Measurements from ENCODE around the gene RARA.

The RARA gene

DNA sequence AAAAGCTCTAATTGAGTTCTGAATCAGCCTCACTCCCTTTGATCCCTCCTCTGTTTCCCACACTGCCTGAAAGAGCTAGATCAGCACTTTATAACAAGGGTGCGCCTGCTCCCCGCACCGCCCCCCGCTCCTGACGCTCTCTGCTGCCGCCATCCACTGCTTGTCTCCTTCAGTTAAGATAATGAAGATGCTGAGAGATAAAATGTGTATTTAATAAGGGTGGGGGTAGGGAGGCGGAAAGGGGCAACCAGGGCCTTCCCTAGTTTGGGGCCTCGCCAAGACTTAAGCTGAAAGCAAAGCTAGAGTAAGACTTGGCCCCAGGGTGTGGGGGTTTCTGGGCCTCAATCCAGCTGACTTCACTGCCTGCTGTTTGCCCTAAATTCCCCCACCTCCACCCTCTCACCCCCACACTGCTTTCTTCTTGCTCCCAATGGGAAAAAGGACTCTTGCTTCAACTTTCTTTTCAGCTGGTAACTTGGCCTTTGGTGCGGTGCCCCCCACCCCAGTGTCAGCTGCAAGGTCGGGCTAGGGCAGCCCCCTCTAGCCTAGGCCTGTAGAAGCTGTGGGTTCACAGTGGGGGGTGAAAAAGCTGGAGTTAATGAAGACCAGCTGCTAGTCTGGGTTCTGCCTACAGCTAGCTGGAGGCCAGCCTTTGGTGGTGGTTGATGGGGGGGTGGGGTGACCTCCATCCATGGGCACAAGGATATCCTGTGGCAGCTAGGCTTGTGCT, 1.8 kb upstream of the RARA start (continued):
- TF ChIP-seq, protein P1, sequence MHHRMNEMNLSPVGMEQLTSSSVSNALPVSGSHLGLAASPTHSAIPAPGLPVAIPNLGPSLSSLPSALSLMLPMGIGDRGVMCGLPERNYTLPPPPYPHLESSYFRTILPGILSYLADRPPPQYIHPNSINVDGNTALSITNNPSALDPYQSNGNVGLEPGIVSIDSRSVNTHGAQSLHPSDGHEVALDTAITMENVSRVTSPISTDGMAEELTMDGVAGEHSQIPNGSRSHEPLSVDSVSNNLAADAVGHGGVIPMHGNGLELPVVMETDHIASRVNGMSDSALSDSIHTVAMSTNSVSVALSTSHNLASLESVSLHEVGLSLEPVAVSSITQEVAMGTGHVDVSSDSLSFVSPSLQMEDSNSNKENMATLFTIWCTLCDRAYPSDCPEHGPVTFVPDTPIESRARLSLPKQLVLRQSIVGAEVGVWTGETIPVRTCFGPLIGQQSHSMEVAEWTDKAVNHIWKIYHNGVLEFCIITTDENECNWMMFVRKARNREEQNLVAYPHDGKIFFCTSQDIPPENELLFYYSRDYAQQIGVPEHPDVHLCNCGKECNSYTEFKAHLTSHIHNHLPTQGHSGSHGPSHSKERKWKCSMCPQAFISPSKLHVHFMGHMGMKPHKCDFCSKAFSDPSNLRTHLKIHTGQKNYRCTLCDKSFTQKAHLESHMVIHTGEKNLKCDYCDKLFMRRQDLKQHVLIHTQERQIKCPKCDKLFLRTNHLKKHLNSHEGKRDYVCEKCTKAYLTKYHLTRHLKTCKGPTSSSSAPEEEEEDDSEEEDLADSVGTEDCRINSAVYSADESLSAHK (tag by site-specific recombination; IDR thresholded peaks at IDR 0.05) = peak; percentile 56
- no peak for TF ChIP-seq ZNF623 (tag by site-specific recombination; IDR thresholded peaks at IDR 0.05)
- TF ChIP-seq SP2 (tag by site-specific recombination; IDR thresholded peaks at IDR 0.05) = peak; percentile 6; the same call in 1 of the 2 replicates
- TF ChIP-seq, protein P2, sequence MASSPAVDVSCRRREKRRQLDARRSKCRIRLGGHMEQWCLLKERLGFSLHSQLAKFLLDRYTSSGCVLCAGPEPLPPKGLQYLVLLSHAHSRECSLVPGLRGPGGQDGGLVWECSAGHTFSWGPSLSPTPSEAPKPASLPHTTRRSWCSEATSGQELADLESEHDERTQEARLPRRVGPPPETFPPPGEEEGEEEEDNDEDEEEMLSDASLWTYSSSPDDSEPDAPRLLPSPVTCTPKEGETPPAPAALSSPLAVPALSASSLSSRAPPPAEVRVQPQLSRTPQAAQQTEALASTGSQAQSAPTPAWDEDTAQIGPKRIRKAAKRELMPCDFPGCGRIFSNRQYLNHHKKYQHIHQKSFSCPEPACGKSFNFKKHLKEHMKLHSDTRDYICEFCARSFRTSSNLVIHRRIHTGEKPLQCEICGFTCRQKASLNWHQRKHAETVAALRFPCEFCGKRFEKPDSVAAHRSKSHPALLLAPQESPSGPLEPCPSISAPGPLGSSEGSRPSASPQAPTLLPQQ (tag by site-specific recombination; IDR thresholded peaks at IDR 0.05) = peak; percentile 63; the same call in 1 of the 2 replicates
- TF ChIP-seq ZNF777 (tag by site-specific recombination; IDR thresholded peaks at IDR 0.05; ENCODE audit: borderline replicate concordance) = no peak
- TF ChIP-seq, protein P3, sequence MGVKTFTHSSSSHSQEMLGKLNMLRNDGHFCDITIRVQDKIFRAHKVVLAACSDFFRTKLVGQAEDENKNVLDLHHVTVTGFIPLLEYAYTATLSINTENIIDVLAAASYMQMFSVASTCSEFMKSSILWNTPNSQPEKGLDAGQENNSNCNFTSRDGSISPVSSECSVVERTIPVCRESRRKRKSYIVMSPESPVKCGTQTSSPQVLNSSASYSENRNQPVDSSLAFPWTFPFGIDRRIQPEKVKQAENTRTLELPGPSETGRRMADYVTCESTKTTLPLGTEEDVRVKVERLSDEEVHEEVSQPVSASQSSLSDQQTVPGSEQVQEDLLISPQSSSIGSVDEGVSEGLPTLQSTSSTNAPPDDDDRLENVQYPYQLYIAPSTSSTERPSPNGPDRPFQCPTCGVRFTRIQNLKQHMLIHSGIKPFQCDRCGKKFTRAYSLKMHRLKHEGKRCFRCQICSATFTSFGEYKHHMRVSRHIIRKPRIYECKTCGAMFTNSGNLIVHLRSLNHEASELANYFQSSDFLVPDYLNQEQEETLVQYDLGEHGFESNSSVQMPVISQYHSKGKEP (tag by site-specific recombination; IDR thresholded peaks at IDR 0.05) = 0 out of 2 replicates have a peak, but pooled peaks have one; percentile 7
- 0 out of 2 replicates have a peak, but pooled peaks have one; percentile 10 for TF ChIP-seq ZNF600 (tag by site-specific recombination; IDR thresholded peaks at IDR 0.05)
- no peak for TF ChIP-seq ZNF560 (tag by site-specific recombination; IDR thresholded peaks at IDR 0.05; ENCODE audit: borderline replicate concordance)
- peak; percentile 94 for TF ChIP-seq EGR2 (tag by site-specific recombination; IDR thresholded peaks at IDR 0.05; ENCODE audit: low read depth)
- peak; percentile 54; the same call in 1 of the 2 replicates for TF ChIP-seq FEZF1 (tag by site-specific recombination; IDR thresholded peaks at IDR 0.05)

DNA sequence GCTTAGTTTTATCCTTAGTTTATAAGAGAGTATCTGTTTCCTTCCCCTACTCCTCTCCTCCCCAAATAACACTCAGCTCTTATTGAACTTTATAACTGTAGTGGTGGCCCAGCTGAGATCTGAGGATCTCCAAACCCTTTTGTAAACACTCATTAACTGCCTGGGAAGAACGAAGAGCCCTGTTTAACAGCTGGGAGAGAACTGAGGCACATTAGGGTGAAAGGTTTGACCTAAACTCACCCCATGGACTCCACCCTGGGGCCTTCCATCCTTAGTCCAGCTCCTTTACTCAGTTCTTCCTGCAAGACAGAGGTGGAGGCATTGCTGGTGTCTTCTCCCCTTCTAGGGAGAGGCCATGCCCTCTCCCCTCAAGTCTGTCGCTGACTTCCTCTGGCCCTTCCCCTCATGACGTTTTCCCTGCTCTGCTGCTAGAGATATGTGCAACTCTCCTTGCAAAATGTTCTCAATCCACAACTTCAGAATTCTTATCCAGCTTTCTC, 1.2 kb upstream of the RARA start:
- no peaks in the 10 kb centered on the region for H3K9me3 ChIP-seq (ENCODE audit: control insufficient read depth, insufficient read depth, low read depth, low read length)
- peaks cover 6 to 21% of the 10 kb centered on the region in 2 experiments for H3K36me3 ChIP-seq (ENCODE audit: control insufficient read depth in 2 of 2, insufficient read depth in 1 of 2, low read length in 2 of 2)
- no peak overlapping the region for H3K4me3 ChIP-seq (ENCODE audit: low read depth, low read length)
- peak overlapping the region; percentile 70 for H3K27ac ChIP-seq (ENCODE audit: extremely low read depth, low read depth, low read length)
- CTCF ChIA-PET = interaction anchor here (0.6 to 16.6 kb wide), 10 partner anchors 10 to 273 kb away, joined by 3 to 453 read pairs (median 6); partner anchors contain the start of genes GJD3 and WIPF2
- POLR2A ChIA-PET = interaction anchor here (0.9 to 3.3 kb wide), 10 partner anchors 9 to 195 kb away, joined by 3 to 43 read pairs (median 8); partner anchors contain the start of genes CDC6 and TOP2A
- peak; percentile 67 for TF ChIP-seq GLIS1 (tag by site-specific recombination; IDR thresholded peaks at IDR 0.05)
- no peak for TF ChIP-seq ZNF335 (tag by site-specific recombination; conservative IDR thresholded peaks at IDR 0.05)
- TF ChIP-seq ZSCAN16 (tag by site-specific recombination; IDR thresholded peaks at IDR 0.05) = peak; percentile 99
- TF ChIP-seq, protein P4, sequence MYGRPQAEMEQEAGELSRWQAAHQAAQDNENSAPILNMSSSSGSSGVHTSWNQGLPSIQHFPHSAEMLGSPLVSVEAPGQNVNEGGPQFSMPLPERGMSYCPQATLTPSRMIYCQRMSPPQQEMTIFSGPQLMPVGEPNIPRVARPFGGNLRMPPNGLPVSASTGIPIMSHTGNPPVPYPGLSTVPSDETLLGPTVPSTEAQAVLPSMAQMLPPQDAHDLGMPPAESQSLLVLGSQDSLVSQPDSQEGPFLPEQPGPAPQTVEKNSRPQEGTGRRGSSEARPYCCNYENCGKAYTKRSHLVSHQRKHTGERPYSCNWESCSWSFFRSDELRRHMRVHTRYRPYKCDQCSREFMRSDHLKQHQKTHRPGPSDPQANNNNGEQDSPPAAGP (tag by site-specific recombination; IDR thresholded peaks at IDR 0.05) = peak; percentile 26; the same call in 1 of the 2 replicates
- TF ChIP-seq ZNF555 (tag by site-specific recombination; conservative IDR thresholded peaks at IDR 0.05) = no peak
- no peak for TF ChIP-seq MEIS1 (CRISPR knock-in tag; IDR thresholded peaks at IDR 0.05; ENCODE audit: borderline replicate concordance)
- TF ChIP-seq SP7 (tag by site-specific recombination; IDR thresholded peaks at IDR 0.05) = peak; percentile 18; the same call in 1 of the 2 replicates
- peak; percentile 33 for TF ChIP-seq OSR2 (tag by site-specific recombination; IDR thresholded peaks at IDR 0.05)
- TF ChIP-seq, protein P3 (tag by site-specific recombination; IDR thresholded peaks at IDR 0.05) = no peak
- no peak for TF ChIP-seq ZNF596 (tag by site-specific recombination; IDR thresholded peaks at IDR 0.05)
- TF ChIP-seq WT1 (tag by site-specific recombination; IDR thresholded peaks at IDR 0.05) = peak; percentile 85
- TF ChIP-seq OVOL3 (tag by site-specific recombination; IDR thresholded peaks at IDR 0.05) = 0 out of 2 replicates have a peak, but pooled peaks have one; percentile 73
- TF ChIP-seq ZNF394 (tag by site-specific recombination; IDR thresholded peaks at IDR 0.05; ENCODE audit: borderline replicate concordance) = 0 out of 2 replicates have a peak, but pooled peaks have one; percentile 0
- TF ChIP-seq ZNF423 (tag by site-specific recombination; IDR thresholded peaks at IDR 0.05) = peak; percentile 27; the same call in 1 of the 2 replicates
- H3K4me1 ChIP-seq (ENCODE audit: control insufficient read depth, insufficient read depth, low read length) = peaks cover 31% of the 10 kb centered on the region
